ENCODE results near the gene EFCAB6.

DNA sequence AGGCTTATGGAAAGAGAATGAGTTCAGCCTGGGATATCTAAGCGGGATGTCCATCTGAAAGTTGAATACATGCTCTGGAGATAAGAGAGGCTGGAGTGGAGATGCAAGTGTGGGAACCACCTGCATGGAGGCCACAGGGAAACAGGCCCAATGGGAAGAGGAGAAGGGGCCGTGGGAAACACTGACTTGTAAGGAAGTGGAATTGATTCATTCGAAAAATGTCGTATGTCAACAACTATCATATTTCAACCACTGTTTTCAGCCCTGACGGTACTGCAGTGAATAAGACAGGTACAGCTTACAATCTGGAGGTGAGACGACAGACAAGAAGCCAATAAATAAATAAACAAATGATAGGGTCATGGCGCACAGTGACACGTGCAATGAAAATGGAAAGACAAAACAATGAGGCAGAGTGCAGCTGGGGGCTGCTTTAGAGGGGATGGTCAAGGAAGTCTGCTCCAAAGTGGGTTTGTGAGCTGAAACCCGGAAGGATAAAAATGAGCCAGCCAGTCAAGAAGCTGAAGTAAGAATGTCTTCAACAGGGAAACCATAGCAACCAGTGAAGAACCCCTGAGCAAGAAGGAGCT, 35.9 kb downstream of the EFCAB6 start:
- no peak for TF ChIP-seq POLR2A (IDR thresholded peaks at IDR 0.05)
- TF ChIP-seq, protein P1, sequence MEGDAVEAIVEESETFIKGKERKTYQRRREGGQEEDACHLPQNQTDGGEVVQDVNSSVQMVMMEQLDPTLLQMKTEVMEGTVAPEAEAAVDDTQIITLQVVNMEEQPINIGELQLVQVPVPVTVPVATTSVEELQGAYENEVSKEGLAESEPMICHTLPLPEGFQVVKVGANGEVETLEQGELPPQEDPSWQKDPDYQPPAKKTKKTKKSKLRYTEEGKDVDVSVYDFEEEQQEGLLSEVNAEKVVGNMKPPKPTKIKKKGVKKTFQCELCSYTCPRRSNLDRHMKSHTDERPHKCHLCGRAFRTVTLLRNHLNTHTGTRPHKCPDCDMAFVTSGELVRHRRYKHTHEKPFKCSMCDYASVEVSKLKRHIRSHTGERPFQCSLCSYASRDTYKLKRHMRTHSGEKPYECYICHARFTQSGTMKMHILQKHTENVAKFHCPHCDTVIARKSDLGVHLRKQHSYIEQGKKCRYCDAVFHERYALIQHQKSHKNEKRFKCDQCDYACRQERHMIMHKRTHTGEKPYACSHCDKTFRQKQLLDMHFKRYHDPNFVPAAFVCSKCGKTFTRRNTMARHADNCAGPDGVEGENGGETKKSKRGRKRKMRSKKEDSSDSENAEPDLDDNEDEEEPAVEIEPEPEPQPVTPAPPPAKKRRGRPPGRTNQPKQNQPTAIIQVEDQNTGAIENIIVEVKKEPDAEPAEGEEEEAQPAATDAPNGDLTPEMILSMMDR (IDR thresholded peaks at IDR 0.05): no peak

Measured in adrenal gland (tissue), 5 donors.